Choroid plexus epithelial cell (primary cell): ENCODE data around the gene PBX1.
A peak's percentile ranks its signal among the peaks of the same experiment; 100 is the strongest.
"Not testable (repeated sequence)": the region's sequence is repeated elsewhere in the genome, so short reads cannot be mapped to it uniquely, and the experiment has no call there.

ENCODE experiments used
- DNase-seq: peaks from one replicate; pipeline ENCODE4 v3.0.0-alpha.2; 2010; ENCODE audit warnings: low read depth
- H3K4me3 ChIP-seq: 2 replicates; pipeline ENCODE4 v1.5.1; 2011; ENCODE audit warnings: low read depth, mild to moderate bottlenecking, control low read depth, low read length, moderate library complexity
- TF ChIP-seq, protein P1 (sequence below): conservative IDR thresholded peaks from 2 replicates; pipeline ENCODE4 v1.5.1; 2011; ENCODE audit warnings: low read depth, mild to moderate bottlenecking, control low read depth, inconsistent platforms, low read length, moderate library complexity

Gene PBX1

DNA sequence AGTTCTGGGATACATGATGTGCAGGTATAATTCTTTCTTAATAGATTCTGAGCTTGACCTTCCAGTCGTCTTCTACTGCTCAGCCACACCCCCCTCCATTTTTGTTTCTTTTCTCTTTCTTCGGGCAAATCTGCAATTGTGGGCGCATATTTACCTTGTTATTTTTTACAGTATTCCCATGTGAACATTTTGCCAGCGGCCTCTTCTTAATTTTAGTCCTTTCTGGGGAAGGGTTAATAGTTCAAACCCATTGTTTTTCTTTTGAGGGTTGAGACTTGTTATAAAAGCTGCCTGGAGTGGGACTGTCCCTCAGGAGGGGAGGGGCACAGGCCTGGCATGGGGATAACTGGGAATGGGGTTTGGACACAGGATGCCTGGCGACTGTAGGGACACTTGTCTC, 40.3 kb downstream of the PBX1 start:
- no peak for DNase-seq
- H3K4me3 ChIP-seq = no peak overlapping the region
- TF ChIP-seq, protein P1, sequence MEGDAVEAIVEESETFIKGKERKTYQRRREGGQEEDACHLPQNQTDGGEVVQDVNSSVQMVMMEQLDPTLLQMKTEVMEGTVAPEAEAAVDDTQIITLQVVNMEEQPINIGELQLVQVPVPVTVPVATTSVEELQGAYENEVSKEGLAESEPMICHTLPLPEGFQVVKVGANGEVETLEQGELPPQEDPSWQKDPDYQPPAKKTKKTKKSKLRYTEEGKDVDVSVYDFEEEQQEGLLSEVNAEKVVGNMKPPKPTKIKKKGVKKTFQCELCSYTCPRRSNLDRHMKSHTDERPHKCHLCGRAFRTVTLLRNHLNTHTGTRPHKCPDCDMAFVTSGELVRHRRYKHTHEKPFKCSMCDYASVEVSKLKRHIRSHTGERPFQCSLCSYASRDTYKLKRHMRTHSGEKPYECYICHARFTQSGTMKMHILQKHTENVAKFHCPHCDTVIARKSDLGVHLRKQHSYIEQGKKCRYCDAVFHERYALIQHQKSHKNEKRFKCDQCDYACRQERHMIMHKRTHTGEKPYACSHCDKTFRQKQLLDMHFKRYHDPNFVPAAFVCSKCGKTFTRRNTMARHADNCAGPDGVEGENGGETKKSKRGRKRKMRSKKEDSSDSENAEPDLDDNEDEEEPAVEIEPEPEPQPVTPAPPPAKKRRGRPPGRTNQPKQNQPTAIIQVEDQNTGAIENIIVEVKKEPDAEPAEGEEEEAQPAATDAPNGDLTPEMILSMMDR = no peak

GRCh38 chr1:164601399-164602100, 42.6 kb downstream of the PBX1 start:
- TF ChIP-seq, protein P1 = no peak
- H3K4me3 ChIP-seq = no peak overlapping the region
- DNase-seq = no peak

DNA sequence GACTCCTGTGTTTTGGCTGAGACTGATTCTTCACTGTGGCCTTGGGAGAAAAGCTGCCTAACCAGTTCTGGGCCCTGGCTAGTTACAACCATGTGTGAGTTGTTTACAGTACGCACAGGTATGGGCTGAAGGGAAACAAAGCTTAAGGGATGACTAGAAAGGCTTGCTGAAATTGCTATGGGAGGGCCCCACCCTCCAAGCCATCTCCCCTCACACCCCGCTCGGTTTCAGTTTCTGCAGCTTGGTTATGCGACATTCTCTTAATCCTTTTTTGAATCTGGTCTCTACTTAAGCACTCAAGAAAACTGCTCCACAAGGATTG, 43.1 kb downstream of the PBX1 start:
- no peak for DNase-seq
- TF ChIP-seq, protein P1 = no peak
- no peak overlapping the region for H3K4me3 ChIP-seq

- peak; percentile 71 for DNase-seq
- TF ChIP-seq, protein P1 = peak; percentile 28
- no peak overlapping the region for H3K4me3 ChIP-seq
Observed at GRCh38 chr1:164602480-164603093, 43.6 kb downstream of the PBX1 start.

DNA sequence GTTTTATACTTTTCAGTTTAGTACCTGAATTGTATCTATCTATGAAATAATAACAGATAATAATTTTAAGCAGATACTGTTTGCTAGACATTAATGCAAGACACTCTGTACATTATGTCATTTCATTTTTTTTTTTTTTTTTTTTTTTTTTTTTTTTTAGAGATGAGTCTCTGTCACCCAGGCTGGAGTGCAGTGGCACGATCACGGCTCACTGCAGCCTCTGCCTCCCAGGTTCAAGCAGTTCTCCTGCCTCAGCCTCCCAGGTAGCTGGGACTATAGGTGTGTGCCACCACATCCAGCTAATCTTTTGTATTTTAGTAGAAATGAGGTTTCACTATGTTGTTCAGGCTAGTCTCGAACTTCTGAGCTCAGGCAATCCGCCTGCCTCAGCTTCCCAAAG, 44.8 kb downstream of the PBX1 start:
- H3K4me3 ChIP-seq, DNase-seq: not testable (repeated sequence)

DNA sequence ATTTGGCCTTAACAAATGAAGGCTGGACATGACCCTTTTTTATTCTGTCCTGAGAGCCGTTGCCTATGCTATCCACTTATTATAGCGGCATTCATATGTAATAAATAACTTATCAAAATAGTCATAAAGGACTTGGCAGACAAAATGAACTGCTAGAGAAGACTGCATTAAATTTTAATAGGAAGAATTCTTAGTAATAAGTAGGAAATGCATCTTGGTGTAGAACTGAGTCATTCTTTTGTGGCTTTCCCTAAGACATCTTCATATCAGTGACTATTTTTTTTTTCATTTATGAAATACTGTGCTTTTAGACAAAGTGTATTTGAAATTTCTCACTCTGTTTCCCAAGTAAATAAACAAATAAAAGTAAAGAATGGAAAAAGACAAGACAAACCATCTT, 45.6 kb downstream of the PBX1 start:
- peak; percentile 48 for DNase-seq

DNA sequence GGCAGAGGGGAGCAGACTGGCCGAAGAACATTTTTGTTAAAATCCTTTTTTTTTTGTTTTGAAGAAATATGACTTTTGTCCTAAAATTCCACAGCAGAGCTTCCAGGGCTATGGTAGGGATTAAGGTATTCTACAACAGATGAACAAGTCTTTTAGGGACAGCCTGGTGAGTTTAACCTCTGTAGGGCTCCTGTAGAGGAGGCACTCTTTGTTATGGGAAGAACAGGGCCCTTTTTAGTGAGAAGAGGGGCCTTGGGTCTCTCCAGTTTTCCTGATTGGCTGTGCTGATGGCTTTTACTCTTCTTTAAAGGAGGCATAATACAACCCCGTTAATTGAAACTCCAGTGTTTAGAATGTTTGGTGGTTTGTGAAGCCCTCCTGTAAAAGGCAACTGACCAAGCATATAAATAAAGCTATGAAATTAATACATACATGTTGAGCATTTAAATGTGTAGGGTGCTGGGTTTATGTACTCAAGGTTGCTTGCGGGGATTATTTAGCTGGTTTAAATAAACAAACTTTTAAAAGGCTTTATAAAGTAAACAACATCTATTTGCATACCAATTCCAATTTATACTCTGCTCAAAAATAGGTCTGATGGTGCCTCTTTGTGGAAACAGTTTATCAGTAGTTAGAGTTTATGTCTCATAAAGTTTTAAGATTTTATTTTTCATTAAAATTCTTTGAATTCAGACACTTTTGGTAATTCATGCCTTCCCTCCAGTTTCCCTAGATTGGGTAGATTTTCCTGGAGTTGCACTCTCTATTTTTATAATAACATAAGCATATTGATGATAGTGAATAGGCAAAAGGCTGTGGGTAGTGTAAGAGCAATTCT, 46.5 kb downstream of the PBX1 start:
- H3K4me3 ChIP-seq = no peak overlapping the region
- DNase-seq = no peak
- TF ChIP-seq, protein P1 = no peak

More for the DNA sequence above, 45.6 kb downstream of the PBX1 start:
- H3K4me3 ChIP-seq = no peak overlapping the region
- TF ChIP-seq, protein P1 = no peak
